Measurements from ENCODE around the gene DEPDC5.

The DEPDC5 gene

GRCh38 chr22:31836010-31836409, 82.2 kb downstream of the DEPDC5 start:
- no peaks in the 10 kb centered on the region for H3K36me3 ChIP-seq (ENCODE audit: control insufficient read depth, insufficient read depth, low read length)
- no peaks in the 10 kb centered on the region for H3K9me3 ChIP-seq (ENCODE audit: control insufficient read depth, low read length)
- H3K4me1 ChIP-seq, result no peaks in the 10 kb centered on the region
- H2AFZ ChIP-seq, result no peak overlapping the region
- no peak overlapping the region for H3K27ac ChIP-seq
- H3K27me3 ChIP-seq (ENCODE audit: control insufficient read depth, insufficient read depth, low read length), result no peaks in the 10 kb centered on the region
- H3K9ac ChIP-seq, result no peak overlapping the region
- no peak overlapping the region for H3K4me2 ChIP-seq (ENCODE audit: low read length)
- H3K79me2 ChIP-seq, result no peaks in the 10 kb centered on the region
- no peak for TF ChIP-seq CTCF (IDR thresholded peaks at IDR 0.05)
- H3K4me3 ChIP-seq (ENCODE audit: low read depth, low read length), result no peak overlapping the region

- TF ChIP-seq CTCF (IDR thresholded peaks at IDR 0.05), result no peak
- Histone ChIP-seq H3K79me2 (no peaks in the 10 kb centered on the region), H3K9ac (no peak overlapping the region), H3K27me3 (ENCODE audit: control insufficient read depth, insufficient read depth, low read length) (no peaks in the 10 kb centered on the region), H2AFZ (no peak overlapping the region), H3K36me3 (ENCODE audit: control insufficient read depth, insufficient read depth, low read length) (no peaks in the 10 kb centered on the region), H3K27ac (no peak overlapping the region), H3K9me3 (ENCODE audit: control insufficient read depth, low read length) (no peaks in the 10 kb centered on the region), H3K4me2 (ENCODE audit: low read length) (no peak overlapping the region), H3K4me3 (ENCODE audit: low read depth, low read length) (no peak overlapping the region), H3K4me1 (no peaks in the 10 kb centered on the region)
These were observed 85.1 kb downstream of the DEPDC5 start for GRCh38 chr22:31838917-31839316.

GRCh38 chr22:31839986-31840385, 86.2 kb downstream of the DEPDC5 start:
- TF ChIP-seq CTCF (IDR thresholded peaks at IDR 0.05), result no peak
- H3K36me3 ChIP-seq (ENCODE audit: control insufficient read depth, insufficient read depth, low read length), result no peaks in the 10 kb centered on the region
- no peaks in the 10 kb centered on the region for H3K9me3 ChIP-seq (ENCODE audit: control insufficient read depth, low read length)
- no peak overlapping the region for H3K27ac ChIP-seq
- no peak overlapping the region for H3K4me2 ChIP-seq (ENCODE audit: low read length)
- no peaks in the 10 kb centered on the region for H3K27me3 ChIP-seq (ENCODE audit: control insufficient read depth, insufficient read depth, low read length)
- H2AFZ ChIP-seq, result no peak overlapping the region
- H3K4me3 ChIP-seq (ENCODE audit: low read depth, low read length), result no peak overlapping the region
- H3K79me2 ChIP-seq, result no peaks in the 10 kb centered on the region
- H3K9ac ChIP-seq, result no peak overlapping the region
- no peaks in the 10 kb centered on the region for H3K4me1 ChIP-seq

GRCh38 chr22:31840585-31840984, 86.8 kb downstream of the DEPDC5 start:
- H3K4me1 ChIP-seq, result no peaks in the 10 kb centered on the region
- no peaks in the 10 kb centered on the region for H3K36me3 ChIP-seq (ENCODE audit: control insufficient read depth, insufficient read depth, low read length)
- H3K79me2 ChIP-seq, result no peaks in the 10 kb centered on the region
- H3K9ac ChIP-seq, result no peak overlapping the region
- H3K27ac ChIP-seq, result no peak overlapping the region
- TF ChIP-seq CTCF (IDR thresholded peaks at IDR 0.05), result no peak
- no peak overlapping the region for H2AFZ ChIP-seq
- H3K4me3 ChIP-seq (ENCODE audit: low read depth, low read length), result no peak overlapping the region
- H3K27me3 ChIP-seq (ENCODE audit: control insufficient read depth, insufficient read depth, low read length), result no peaks in the 10 kb centered on the region
- H3K4me2 ChIP-seq (ENCODE audit: low read length), result no peak overlapping the region
- no peaks in the 10 kb centered on the region for H3K9me3 ChIP-seq (ENCODE audit: control insufficient read depth, low read length)

GRCh38 chr22:31841078-31841827, 87.4 kb downstream of the DEPDC5 start:
- H3K9ac ChIP-seq, result no peak overlapping the region

More at GRCh38 chr22:31841078-31841827, 87.4 kb downstream of the DEPDC5 start:
- H3K36me3 ChIP-seq (ENCODE audit: control insufficient read depth, insufficient read depth, low read length), result no peaks in the 10 kb centered on the region
- no peaks in the 10 kb centered on the region for H3K79me2 ChIP-seq
- no peak overlapping the region for H2AFZ ChIP-seq
- H3K27ac ChIP-seq, result no peak overlapping the region
- TF ChIP-seq CTCF (IDR thresholded peaks at IDR 0.05), result no peak
- H3K4me3 ChIP-seq (ENCODE audit: low read depth, low read length), result no peak overlapping the region
- no peaks in the 10 kb centered on the region for H3K4me1 ChIP-seq
- H3K4me2 ChIP-seq (ENCODE audit: low read length), result no peak overlapping the region
- no peaks in the 10 kb centered on the region for H3K9me3 ChIP-seq (ENCODE audit: control insufficient read depth, low read length)
- no peaks in the 10 kb centered on the region for H3K27me3 ChIP-seq (ENCODE audit: control insufficient read depth, insufficient read depth, low read length)

Measured in parathyroid adenoma (tissue), 2 donors.